OCI-LY3 (cell line): ENCODE measurements around the gene ELF5.

Experiments used
- H2AFZ ChIP-seq: fragments of 200-600, 300-600 bp; shearing (Covaris generic); 2 replicates; pipeline ENCODE4 v1.6.0; 2014; ENCODE audit warnings: antibody characterized with exemption, low read depth, low read length
- H3K27ac ChIP-seq: fragments of 200-600, 300-600 bp; sonication (generic); 2 replicates; pipeline ENCODE4 v1.5.1; 2014; ENCODE audit warnings: mild to moderate bottlenecking, low read length, moderate library complexity, mixed read lengths
- H3K27me3 ChIP-seq: fragments of 200-600, 300-600 bp; sonication (generic); 2 replicates; pipeline ENCODE4 v1.6.1; 2014; ENCODE audit warnings: low read depth, low read length, mixed read lengths
- H3K36me3 ChIP-seq: fragments of 200-600, 300-600 bp; sonication (generic); replicated peaks from 2 replicates; pipeline ENCODE3; 2014; ENCODE audit warnings: low read depth, low read length, mixed read lengths
- H3K4me1 ChIP-seq: fragments of 300-600, 200-600 bp; sonication (generic); 2 replicates; pipeline ENCODE4 v1.6.1; 2014; ENCODE audit warnings: low read length, mixed read lengths
- H3K4me2 ChIP-seq: fragments of 200-600, 300-600 bp; sonication (generic); 2 replicates; pipeline ENCODE4 v1.6.1; 2014; ENCODE audit warnings: low read length, mixed read lengths
- H3K4me3 ChIP-seq: fragments of 300-600, 200-600 bp; sonication (generic); 2 replicates; pipeline ENCODE4 v1.5.1; 2014; ENCODE audit warnings: antibody characterized with exemption, mild to moderate bottlenecking, low read length, moderate library complexity
- H3K79me2 ChIP-seq: fragments of 300-600, 200-600 bp; shearing (Covaris generic); 2 replicates; pipeline ENCODE4 v1.6.1; 2014; ENCODE audit warnings: mild to moderate bottlenecking, low read length, mixed read lengths
- H3K9ac ChIP-seq: fragments of 300-600, 200-600 bp; shearing (Covaris generic); 2 replicates; pipeline ENCODE4 v1.6.0; 2014; ENCODE audit warnings: mild to moderate bottlenecking, low read length, moderate library complexity
- H3K9me3 ChIP-seq: fragments of 200-600, 300-600 bp; shearing (Covaris generic); 2 replicates; pipeline ENCODE4 v1.6.1; 2014; ENCODE audit warnings: low read length, mixed read lengths; ENCODE audit not compliant: insufficient read depth
- H4K20me1 ChIP-seq: fragments of 200-600, 300-600 bp; sonication (generic); 2 replicates; pipeline ENCODE4 v1.6.1; 2016; ENCODE audit warnings: low read length, mixed read lengths; ENCODE audit not compliant: insufficient read depth
- CTCF ChIP-seq: fragments of 200-600, 300-600 bp; sonication (generic); IDR thresholded peaks from 2 replicates; pipeline ENCODE4 v1.5.1; 2014; ENCODE audit warnings: antibody characterized with exemption, low read length, low read depth
- EZH2phosphoT487 ChIP-seq: fragments of 200-600 bp; shearing (Covaris generic); IDR thresholded peaks from 2 replicates; pipeline ENCODE4 v1.6.1; 2018; ENCODE audit warnings: antibody characterized with exemption, mixed run types, low read depth

The ELF5 gene

GRCh38 chr11:34458525-34458924 is 55.1 kb downstream of the ELF5 start:
- Histone ChIP-seq H2AFZ (no peak overlapping the region), H3K9ac (no peak overlapping the region), H4K20me1 (no peaks in the 10 kb centered on the region; the same call in 1 of the 2 replicates), H3K79me2 (no peaks in the 10 kb centered on the region), H3K4me1 (no peaks in the 10 kb centered on the region), H3K4me2 (no peak overlapping the region), H3K36me3 (peaks cover 61% of the 10 kb centered on the region), H3K4me3 (no peak overlapping the region), H3K9me3 (no peaks in the 10 kb centered on the region), H3K27ac (no peak overlapping the region), H3K27me3 (no peaks in the 10 kb centered on the region)
- TF ChIP-seq CTCF (no peak), EZH2phosphoT487 (no peak)

GRCh38 chr11:34457607-34458006 is 56.0 kb downstream of the ELF5 start:
- TF ChIP-seq CTCF (no peak), EZH2phosphoT487 (no peak)
- H3K9ac ChIP-seq, result no peak overlapping the region
- H3K4me1 ChIP-seq, result no peaks in the 10 kb centered on the region
- H3K27ac ChIP-seq, result no peak overlapping the region
- no peak overlapping the region for H2AFZ ChIP-seq
- no peaks in the 10 kb centered on the region for H3K27me3 ChIP-seq
- H3K79me2 ChIP-seq, result no peaks in the 10 kb centered on the region
- peaks cover 59% of the 10 kb centered on the region for H3K36me3 ChIP-seq
- H3K9me3 ChIP-seq, result no peaks in the 10 kb centered on the region
- H3K4me2 ChIP-seq, result no peak overlapping the region
- H3K4me3 ChIP-seq, result no peak overlapping the region
- no peaks in the 10 kb centered on the region; the same call in 1 of the 2 replicates for H4K20me1 ChIP-seq

GRCh38 chr11:34454308-34455032 is 59.1 kb downstream of the ELF5 start:
- Histone ChIP-seq H3K9ac (no peak overlapping the region), H2AFZ (no peak overlapping the region), H3K27me3 (no peaks in the 10 kb centered on the region), H3K4me2 (no peak overlapping the region), H3K9me3 (no peaks in the 10 kb centered on the region), H3K79me2 (no peaks in the 10 kb centered on the region), H3K4me1 (no peaks in the 10 kb centered on the region), H3K36me3 (peaks cover 65% of the 10 kb centered on the region), H3K4me3 (no peak overlapping the region), H4K20me1 (no peaks in the 10 kb centered on the region; the same call in 1 of the 2 replicates), H3K27ac (no peak overlapping the region)
- TF ChIP-seq EZH2phosphoT487, result no peak
- TF ChIP-seq CTCF, result no peak

GRCh38 chr11:34451053-34451452 is 62.5 kb downstream of the ELF5 start:
- H3K27ac ChIP-seq, result no peak overlapping the region
- peaks cover under 1% of the 10 kb centered on the region for H3K4me1 ChIP-seq
- no peak overlapping the region for H3K4me2 ChIP-seq
- peaks cover 44% of the 10 kb centered on the region for H3K36me3 ChIP-seq
- TF ChIP-seq CTCF (no peak), EZH2phosphoT487 (no peak)
- no peaks in the 10 kb centered on the region for H3K27me3 ChIP-seq
- no peaks in the 10 kb centered on the region for H3K9me3 ChIP-seq
- H4K20me1 ChIP-seq, result peaks cover 5% of the 10 kb centered on the region; the same call in 1 of the 2 replicates
- H2AFZ ChIP-seq, result no peak overlapping the region
- H3K9ac ChIP-seq, result no peak overlapping the region
- H3K79me2 ChIP-seq, result peaks cover 4% of the 10 kb centered on the region; the same call in 1 of the 2 replicates
- no peak overlapping the region for H3K4me3 ChIP-seq
